Measurements from ENCODE around the gene GHDC. TPM values are rescaled to one million over a fixed set of nuclear protein-coding genes. Genes with fewer than 3 reads are reported as not detected.

Gene GHDC
- total RNA-seq, 3 donors from 2014 or later: 29.1 to 53.0 (median 33.1) TPM

- DNase-seq (ENCODE audit: low spot score in 2 of 2): no peak
- H3K27me3 ChIP-seq: peaks cover 6 to 29% of the 10 kb centered on the region in 2 donors
- peaks cover 3 to 13% of the 10 kb centered on the region in 2 donors for H3K4me1 ChIP-seq
- H3K4me3 ChIP-seq: no peak overlapping the region
- H3K9me3 ChIP-seq: no peaks in the 10 kb centered on the region
- H3K27ac ChIP-seq: no peak overlapping the region
- H3K36me3 ChIP-seq: no peaks in the 10 kb centered on the region
- intact Hi-C loops (cut with DNase I; ENCODE audit: low total_unique reads): no loop called here
- TF ChIP-seq CTCF (IDR thresholded peaks at IDR 0.05): no peak
- TF ChIP-seq POLR2AphosphoS5 (IDR thresholded peaks at IDR 0.05): no peak
- TF ChIP-seq POLR2A (IDR thresholded peaks at IDR 0.05): no peak
Observed at GRCh38 chr17:42185621-42185930, 8.7 kb downstream of the GHDC start.

GRCh38 chr17:42184713-42185620 is 9.3 kb downstream of the GHDC start, which contains the start of gene HCRT:
Gene HCRT (minus strand): TSS chr17:42185452. CDS start chr17:42185365, 87 bp downstream.
- TF ChIP-seq CTCF (IDR thresholded peaks at IDR 0.05) (no peak), POLR2A (IDR thresholded peaks at IDR 0.05) (no peak), POLR2AphosphoS5 (IDR thresholded peaks at IDR 0.05) (no peak)
- Histone ChIP-seq H3K4me3 (peak within 1 kb of the TSS; percentile 44 to 71 (median 47)), H3K9me3 (no peaks in the 10 kb centered on the region), H3K4me1 (peaks cover 3 to 17% of the 10 kb centered on the region in 2 donors), H3K27ac (peak within 1 kb of the TSS in 1 of 2 donors; percentile 55), H3K27me3 (peaks cover 6 to 32% of the 10 kb centered on the region in 2 donors), H3K36me3 (no peaks in the 10 kb centered on the region)
- intact Hi-C loops (cut with DNase I; ENCODE audit: low total_unique reads): no loop called here
- no peak for DNase-seq (ENCODE audit: low spot score in 2 of 2)

GRCh38 chr17:42183741-42184711 is 10.3 kb downstream of the GHDC start:
- no peak for DNase-seq (ENCODE audit: low spot score in 2 of 2)
- intact Hi-C loops (cut with DNase I; ENCODE audit: low total_unique reads): no loop called here
- Histone ChIP-seq H3K27ac (peak overlapping the region in 1 of 2 donors; percentile 55), H3K9me3 (no peaks in the 10 kb centered on the region), H3K4me1 (peaks cover 3 to 17% of the 10 kb centered on the region in 2 donors), H3K36me3 (no peaks in the 10 kb centered on the region), H3K4me3 (peak overlapping the region; percentile 44 to 71 (median 47)), H3K27me3 (peaks cover 6 to 32% of the 10 kb centered on the region in 2 donors)
- peak in 1 of 3 donors; percentile 56 for TF ChIP-seq CTCF (IDR thresholded peaks at IDR 0.05)
- TF ChIP-seq POLR2A (IDR thresholded peaks at IDR 0.05): no peak

GRCh38 chr17:42182927-42183734 is 11.2 kb downstream of the GHDC start:
- H3K36me3 ChIP-seq: no peaks in the 10 kb centered on the region
- no peak for TF ChIP-seq POLR2A (IDR thresholded peaks at IDR 0.05)
- H3K27ac ChIP-seq: peak overlapping the region in 1 of 2 donors; percentile 55
- H3K9me3 ChIP-seq: no peaks in the 10 kb centered on the region
- DNase-seq (ENCODE audit: low spot score in 2 of 2): no peak
- H3K4me3 ChIP-seq: peak overlapping the region; percentile 44 to 71 (median 47)
- peaks cover 3 to 17% of the 10 kb centered on the region in 2 donors for H3K4me1 ChIP-seq
- H3K27me3 ChIP-seq: peaks cover 6 to 32% of the 10 kb centered on the region in 2 donors
- intact Hi-C loops (cut with DNase I; ENCODE audit: low total_unique reads): no loop called here

GRCh38 chr17:42181851-42182207 is 12.5 kb downstream of the GHDC start:
- H3K36me3 ChIP-seq: no peaks in the 10 kb centered on the region
- intact Hi-C loops (cut with DNase I; ENCODE audit: low total_unique reads): no loop called here
- H3K4me3 ChIP-seq: no peak overlapping the region
- H3K27me3 ChIP-seq: peaks cover 6 to 32% of the 10 kb centered on the region in 2 donors
- peaks cover 3 to 17% of the 10 kb centered on the region in 2 donors for H3K4me1 ChIP-seq
- H3K27ac ChIP-seq: no peak overlapping the region
- no peak for DNase-seq (ENCODE audit: low spot score in 2 of 2)
- H3K9me3 ChIP-seq: no peaks in the 10 kb centered on the region
- TF ChIP-seq CTCF (IDR thresholded peaks at IDR 0.05) (no peak), POLR2AphosphoS5 (IDR thresholded peaks at IDR 0.05) (no peak), POLR2A (IDR thresholded peaks at IDR 0.05) (no peak)
